HepG2 (cell line): ENCODE data around the gene CCDC197. TPM values are rescaled to one million over a fixed set of nuclear protein-coding genes. Genes with fewer than 3 reads are reported as not detected.

Source experiments
- ARNT2 ChIP-seq: sonication (generic); formaldehyde crosslinking; IDR thresholded peaks from 2 replicates; pipeline ENCODE4 v1.8.0; 2022; ENCODE audit warnings: mild to moderate bottlenecking, low read depth, missing genetic modification reagents, moderate library complexity
- GATAD1 ChIP-seq: IDR thresholded peaks from 2 replicates; pipeline ENCODE4 v1.6.1; 2016; ENCODE audit warnings: missing genetic modification reagents, missing compliant biosample characterization
- HMGXB4 ChIP-seq, 2 experiments: sonication (generic) in 1 of 2; formaldehyde crosslinking in 1 of 2; IDR thresholded peaks; 2 replicates each; pipeline versions ENCODE4 v1.4.0 to v1.6.1; 2018 to 2020; ENCODE audit warnings: missing genetic modification reagents in 2 of 2, borderline replicate concordance in 1 of 2, low read depth in 1 of 2, mild to moderate bottlenecking in 1 of 2, missing biosample characterization in 1 of 2
- HNF4A ChIP-seq: sonication (generic); formaldehyde crosslinking; IDR thresholded peaks from 2 replicates; pipeline ENCODE4 v1.4.0; 2020; ENCODE audit warnings: missing genetic modification reagents
- HOXD1 ChIP-seq: sonication (generic); formaldehyde crosslinking; IDR thresholded peaks from 2 replicates; pipeline ENCODE4 v1.5.0; 2020; ENCODE audit warnings: missing genetic modification reagents
- NFYB ChIP-seq: sonication (generic); formaldehyde crosslinking; IDR thresholded peaks from 2 replicates; pipeline ENCODE4 v1.4.0; 2020; ENCODE audit warnings: missing genetic modification reagents
- PHF21A ChIP-seq: sonication (generic); formaldehyde crosslinking; IDR thresholded peaks from 2 replicates; pipeline ENCODE4 v1.5.0; 2020; ENCODE audit warnings: mild to moderate bottlenecking, missing genetic modification reagents
- RARA ChIP-seq: IDR thresholded peaks from 2 replicates; pipeline ENCODE4 v1.6.1; 2016; ENCODE audit warnings: missing genetic modification reagents, missing compliant biosample characterization
- SMAD3 ChIP-seq: sonication (generic); formaldehyde crosslinking; IDR thresholded peaks from 2 replicates; pipeline ENCODE4 v1.4.0; 2020; ENCODE audit warnings: missing genetic modification reagents
- SOX6 ChIP-seq, 2 experiments: fragments of 450-650 bp in 1 of 2; sonication (generic) in 1 of 2; formaldehyde crosslinking in 1 of 2; IDR thresholded peaks; 2 replicates each; pipeline versions ENCODE4 v1.4.0 to v1.6.1; 2017 to 2020; ENCODE audit warnings: antibody characterized with exemption in 1 of 2, mild to moderate bottlenecking in 1 of 2, missing genetic modification reagents in 1 of 2
- SP4 ChIP-seq: sonication (generic); formaldehyde crosslinking; IDR thresholded peaks from 2 replicates; pipeline ENCODE4 v1.8.1; 2023; ENCODE audit warnings: mild to moderate bottlenecking, missing genetic modification reagents
- SUZ12 ChIP-seq: fragments of 150-350 bp; IDR thresholded peaks from 2 replicates; pipeline ENCODE4 v1.6.1; 2014; ENCODE audit warnings: low read depth, low read length
- ZFP41 ChIP-seq: sonication (generic); formaldehyde crosslinking; IDR thresholded peaks from 2 replicates; pipeline ENCODE4 v1.4.0; 2020; ENCODE audit warnings: mild to moderate bottlenecking, missing genetic modification reagents, borderline replicate concordance
- ZNF296 ChIP-seq: sonication (generic); formaldehyde crosslinking; conservative IDR thresholded peaks from 2 replicates; pipeline ENCODE4 v1.5.0; 2020; ENCODE audit warnings: mild to moderate bottlenecking, missing genetic modification reagents
- ZNF335 ChIP-seq: sonication (generic); formaldehyde crosslinking; IDR thresholded peaks from 2 replicates; pipeline ENCODE4 v1.4.0; 2020; ENCODE audit warnings: missing genetic modification reagents
- ZNF550 ChIP-seq: sonication (generic); formaldehyde crosslinking; IDR thresholded peaks from 2 replicates; pipeline ENCODE4 v1.4.0; 2020; ENCODE audit warnings: mild to moderate bottlenecking, missing genetic modification reagents, borderline replicate concordance
- ZNF562 ChIP-seq: sonication (generic); formaldehyde crosslinking; IDR thresholded peaks from 2 replicates; pipeline ENCODE4 v1.8.0; 2022; ENCODE audit warnings: missing genetic modification reagents, borderline replicate concordance
- ZNF615 ChIP-seq: sonication (generic); formaldehyde crosslinking; IDR thresholded peaks from 2 replicates; pipeline ENCODE4 v1.5.0; 2020; ENCODE audit warnings: mild to moderate bottlenecking, missing genetic modification reagents, borderline replicate concordance
- ZNF670 ChIP-seq: sonication (generic); formaldehyde crosslinking; IDR thresholded peaks from 2 replicates; pipeline ENCODE4 v1.8.0; 2022; ENCODE audit warnings: mild to moderate bottlenecking, missing genetic modification reagents, borderline replicate concordance
- ZSCAN21 ChIP-seq: sonication (generic); formaldehyde crosslinking; IDR thresholded peaks from 2 replicates; pipeline ENCODE4 v1.8.0; 2022; ENCODE audit warnings: mild to moderate bottlenecking, missing genetic modification reagents, moderate library complexity, borderline replicate concordance
- polyA plus RNA-seq, 8 experiments: library from polyadenylated mRNA; depleted of rRNA in 3 of 8; stranded (reverse) in 7 of 8; unstranded in 1 of 8; fragments of >200 nt; fragmentation: Illumina TruSeq in 4 of 8; extraction: Trizol in 4 of 8; gene quantifications; 2 replicates each; pipeline versions ENCODE4 v1.2.1 to v1.2.3, GENCODE V29; 2011 to 2016; ENCODE audit warnings: low read depth in 4 of 8, missing spikeins in 1 of 8, mixed read lengths in 1 of 8; ENCODE audit not compliant: insufficient read depth in 1 of 8
- total RNA-seq, 5 experiments: library from RNA; depleted of rRNA; stranded (reverse); fragments of >200 nt; fragmentation: Illumina TruSeq; extraction: Trizol; gene quantifications; 2 replicates each; pipeline ENCODE4 v1.2.3, GENCODE V29; 2016; ENCODE audit warnings: low read depth in 1 of 5
- TF ChIP-seq, protein P1 (sequence below): sonication (generic); formaldehyde crosslinking; IDR thresholded peaks from 2 replicates; pipeline ENCODE4 v1.4.0; 2020; ENCODE audit warnings: missing genetic modification reagents

CCDC197 gene
- total and polyA plus RNA-seq, 2 of the 13 experiments (the other 11 are each of a cell fraction or from before 2014, with no cell fraction given) = 0.11 to 0.13 TPM

DNA sequence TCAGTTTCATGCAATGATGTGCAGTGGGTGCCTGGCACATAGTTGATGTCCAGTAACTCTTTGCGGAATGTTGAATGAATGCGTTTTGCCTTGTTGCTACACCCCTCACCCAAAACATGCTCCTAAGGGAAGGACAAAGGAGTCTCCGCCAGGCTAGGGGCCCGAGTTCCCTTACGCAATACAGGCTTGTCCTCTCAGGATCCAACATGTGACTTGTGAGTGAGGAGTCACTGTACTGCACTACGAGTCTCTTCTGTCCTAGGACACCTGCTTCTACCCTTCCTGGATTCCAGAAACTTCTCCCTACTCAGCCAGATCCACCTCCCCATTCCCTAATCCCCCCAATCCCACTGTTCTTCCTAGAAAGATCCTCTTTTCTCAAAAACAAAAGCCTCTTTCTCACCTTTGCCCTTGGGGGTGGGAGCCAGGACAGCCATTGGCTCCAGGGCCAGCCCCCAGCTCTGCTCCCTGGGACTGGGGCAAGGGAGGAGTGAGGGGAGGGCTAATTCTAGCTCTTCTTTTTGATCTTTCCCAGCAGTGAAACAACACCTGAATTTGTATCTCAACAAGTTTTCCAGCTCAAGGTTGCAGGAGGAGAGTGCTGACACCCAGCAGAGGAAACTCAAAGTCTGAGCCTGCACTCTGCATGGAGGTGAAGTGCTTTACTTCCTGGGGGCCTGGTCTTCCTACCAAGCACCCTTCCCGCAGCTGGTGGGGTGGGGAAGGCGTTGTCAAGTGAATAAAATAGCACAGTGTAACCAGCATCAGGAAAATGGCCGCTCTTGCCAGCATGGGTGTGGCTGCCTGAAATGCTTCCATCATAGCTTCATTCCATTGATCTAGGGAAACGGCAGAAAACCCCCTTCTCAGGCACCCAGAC is 25.7 kb downstream of the CCDC197 start (continued):
- TF ChIP-seq, protein P1, sequence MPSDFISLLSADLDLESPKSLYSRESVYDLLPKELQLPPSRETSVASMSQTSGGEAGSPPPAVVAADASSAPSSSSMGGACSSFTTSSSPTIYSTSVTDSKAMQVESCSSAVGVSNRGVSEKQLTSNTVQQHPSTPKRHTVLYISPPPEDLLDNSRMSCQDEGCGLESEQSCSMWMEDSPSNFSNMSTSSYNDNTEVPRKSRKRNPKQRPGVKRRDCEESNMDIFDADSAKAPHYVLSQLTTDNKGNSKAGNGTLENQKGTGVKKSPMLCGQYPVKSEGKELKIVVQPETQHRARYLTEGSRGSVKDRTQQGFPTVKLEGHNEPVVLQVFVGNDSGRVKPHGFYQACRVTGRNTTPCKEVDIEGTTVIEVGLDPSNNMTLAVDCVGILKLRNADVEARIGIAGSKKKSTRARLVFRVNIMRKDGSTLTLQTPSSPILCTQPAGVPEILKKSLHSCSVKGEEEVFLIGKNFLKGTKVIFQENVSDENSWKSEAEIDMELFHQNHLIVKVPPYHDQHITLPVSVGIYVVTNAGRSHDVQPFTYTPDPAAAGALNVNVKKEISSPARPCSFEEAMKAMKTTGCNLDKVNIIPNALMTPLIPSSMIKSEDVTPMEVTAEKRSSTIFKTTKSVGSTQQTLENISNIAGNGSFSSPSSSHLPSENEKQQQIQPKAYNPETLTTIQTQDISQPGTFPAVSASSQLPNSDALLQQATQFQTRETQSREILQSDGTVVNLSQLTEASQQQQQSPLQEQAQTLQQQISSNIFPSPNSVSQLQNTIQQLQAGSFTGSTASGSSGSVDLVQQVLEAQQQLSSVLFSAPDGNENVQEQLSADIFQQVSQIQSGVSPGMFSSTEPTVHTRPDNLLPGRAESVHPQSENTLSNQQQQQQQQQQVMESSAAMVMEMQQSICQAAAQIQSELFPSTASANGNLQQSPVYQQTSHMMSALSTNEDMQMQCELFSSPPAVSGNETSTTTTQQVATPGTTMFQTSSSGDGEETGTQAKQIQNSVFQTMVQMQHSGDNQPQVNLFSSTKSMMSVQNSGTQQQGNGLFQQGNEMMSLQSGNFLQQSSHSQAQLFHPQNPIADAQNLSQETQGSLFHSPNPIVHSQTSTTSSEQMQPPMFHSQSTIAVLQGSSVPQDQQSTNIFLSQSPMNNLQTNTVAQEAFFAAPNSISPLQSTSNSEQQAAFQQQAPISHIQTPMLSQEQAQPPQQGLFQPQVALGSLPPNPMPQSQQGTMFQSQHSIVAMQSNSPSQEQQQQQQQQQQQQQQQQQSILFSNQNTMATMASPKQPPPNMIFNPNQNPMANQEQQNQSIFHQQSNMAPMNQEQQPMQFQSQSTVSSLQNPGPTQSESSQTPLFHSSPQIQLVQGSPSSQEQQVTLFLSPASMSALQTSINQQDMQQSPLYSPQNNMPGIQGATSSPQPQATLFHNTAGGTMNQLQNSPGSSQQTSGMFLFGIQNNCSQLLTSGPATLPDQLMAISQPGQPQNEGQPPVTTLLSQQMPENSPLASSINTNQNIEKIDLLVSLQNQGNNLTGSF = no peak
- TF ChIP-seq ZNF670 (CRISPR knock-in tag) = no peak
- 0 out of 2 replicates have a peak, but pooled peaks have one; percentile 50 for TF ChIP-seq ZNF550 (CRISPR knock-in tag)
- no peak for TF ChIP-seq SMAD3 (CRISPR knock-in tag)
- TF ChIP-seq HOXD1 (CRISPR knock-in tag) = 0 out of 2 replicates have a peak, but pooled peaks have one; percentile 36
- TF ChIP-seq SOX6 (IDR thresholded peaks at IDR 0.05) = no peak
- peak; percentile 50 for TF ChIP-seq SOX6 (CRISPR knock-in tag; IDR thresholded peaks at IDR 0.05)
- peak; percentile 48; the same call in 1 of the 2 replicates for TF ChIP-seq PHF21A (CRISPR knock-in tag)
- TF ChIP-seq ZNF296 (CRISPR knock-in tag) = no peak
- TF ChIP-seq ZFP41 (CRISPR knock-in tag) = no peak
- peak in 1 of 2 experiments; percentile 44; a peak in 1 of 4 replicates for TF ChIP-seq HMGXB4 (CRISPR knock-in tag; IDR thresholded peaks at IDR 0.05; ENCODE audit: borderline replicate concordance in 1 of 2, low read depth in 1 of 2)
- TF ChIP-seq ZNF335 = no peak
- TF ChIP-seq HNF4A = 0 out of 2 replicates have a peak, but pooled peaks have one; percentile 12
- no peak for TF ChIP-seq ZNF615 (CRISPR knock-in tag)
- TF ChIP-seq ZSCAN21 (CRISPR knock-in tag) = no peak
- 0 out of 2 replicates have a peak, but pooled peaks have one; percentile 23 for TF ChIP-seq GATAD1 (CRISPR knock-in tag)
- peak; percentile 48; the same call in 1 of the 2 replicates for TF ChIP-seq SP4 (CRISPR knock-in tag)
- TF ChIP-seq ARNT2 (CRISPR knock-in tag) = 0 out of 2 replicates have a peak, but pooled peaks have one; percentile 65
- peak; percentile 32; the same call in 1 of the 2 replicates for TF ChIP-seq RARA
- TF ChIP-seq ZNF562 (CRISPR knock-in tag) = no peak
- TF ChIP-seq SUZ12 = no peak
- no peak for TF ChIP-seq NFYB (CRISPR knock-in tag)
